Measurements from ENCODE around the gene BPIFB3. TPM values are rescaled to one million over a fixed set of nuclear protein-coding genes. Genes with fewer than 3 reads are reported as not detected.

BPIFB3 gene
- total and polyA plus RNA-seq, 2 of the 13 experiments (the other 11 are each of a cell fraction or from before 2014, with no cell fraction given), result 0.09 TPM; not detected in 1

- peak; percentile 90 for TF ChIP-seq SPEN (CRISPR knock-in tag; IDR thresholded peaks at IDR 0.05; ENCODE audit: low read depth)
- peak; percentile 17; the same call in 1 of the 2 replicates for TF ChIP-seq IRX3 (CRISPR knock-in tag; IDR thresholded peaks at IDR 0.05; ENCODE audit: borderline replicate concordance, low read depth)
- no peak for TF ChIP-seq ISX (CRISPR knock-in tag; conservative IDR thresholded peaks at IDR 0.05)
- peak; percentile 98 for TF ChIP-seq ZNF619 (CRISPR knock-in tag; IDR thresholded peaks at IDR 0.05)
- no peak for TF ChIP-seq ZNF282 (IDR thresholded peaks at IDR 0.05; ENCODE audit: partially characterized antibody)
- peak; percentile 78; the same call in 1 of the 2 replicates for TF ChIP-seq PCBP1 (IDR thresholded peaks at IDR 0.05; ENCODE audit: borderline replicate concordance, low read depth, low read length)
- no peak for TF ChIP-seq U2AF1 (optimal IDR thresholded peaks at IDR 0.05; ENCODE audit: low read depth, low read length)
- TF ChIP-seq FOXJ3 (CRISPR knock-in tag; IDR thresholded peaks at IDR 0.05; ENCODE audit: borderline replicate concordance), result peak; percentile 83; the same call in 1 of the 2 replicates
- TF ChIP-seq ELF1 (CRISPR knock-in tag; IDR thresholded peaks at IDR 0.05), result peak; percentile 60
- TF ChIP-seq E2F1 (CRISPR knock-in tag; IDR thresholded peaks at IDR 0.05), result no peak
- TF ChIP-seq ZNF713 (CRISPR knock-in tag; IDR thresholded peaks at IDR 0.05), result peak; percentile 85; the same call in 1 of the 2 replicates
- peak; percentile 98 for TF ChIP-seq ZSCAN5A (CRISPR knock-in tag; IDR thresholded peaks at IDR 0.05; ENCODE audit: borderline replicate concordance)
- peak; percentile 59 for TF ChIP-seq TEAD3 (CRISPR knock-in tag; optimal IDR thresholded peaks at IDR 0.05; ENCODE audit: borderline replicate concordance)
- TF ChIP-seq ZNF281 (CRISPR knock-in tag; IDR thresholded peaks at IDR 0.05; ENCODE audit: borderline replicate concordance), result peak; percentile 59; the same call in 1 of the 2 replicates
- peak; percentile 95 for TF ChIP-seq XRCC5 (optimal IDR thresholded peaks at IDR 0.05; ENCODE audit: low read length)
- TF ChIP-seq REST (IDR thresholded peaks at IDR 0.05; ENCODE audit: borderline replicate concordance in 1 of 2, low read depth in 1 of 2, low read length in 2 of 2), result peak in 1 of 2 experiments; percentile 65; a peak in 2 of 4 replicates
- TF ChIP-seq ARNT2 (CRISPR knock-in tag; IDR thresholded peaks at IDR 0.05; ENCODE audit: low read depth), result no peak; the same call in 1 of the 2 replicates
- peak; percentile 70; the same call in 1 of the 2 replicates for TF ChIP-seq ZNF569 (CRISPR knock-in tag; IDR thresholded peaks at IDR 0.05; ENCODE audit: borderline replicate concordance)
- TF ChIP-seq ZNF878 (CRISPR knock-in tag; IDR thresholded peaks at IDR 0.05), result peak; percentile 86
Measured at GRCh38 chr20:33007376-33008335, 46.0 kb upstream of the BPIFB3 start, which contains the start of gene BPIFB2 (continued).
